ENCODE data around the gene SH3BGRL2.

DNA sequence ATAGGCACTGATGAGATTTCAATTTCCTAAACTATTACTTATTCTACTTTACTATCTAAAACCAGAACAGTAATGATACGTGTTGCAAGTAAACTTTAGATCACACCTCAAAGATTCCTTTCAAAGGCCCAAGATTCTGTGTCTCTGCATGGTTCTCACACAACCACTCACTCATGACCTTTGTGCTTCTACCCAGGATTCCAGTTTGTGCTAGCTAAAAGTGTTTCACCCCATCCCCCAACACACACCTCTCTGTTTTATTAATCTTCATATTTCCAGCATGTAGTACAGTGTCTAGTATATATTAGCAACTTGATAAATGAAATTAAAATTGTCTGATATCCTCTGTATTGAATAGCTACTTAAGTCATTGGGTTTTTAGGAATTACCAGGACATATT is 8.8 kb upstream of the SH3BGRL2 start:
- TF ChIP-seq, protein P1, sequence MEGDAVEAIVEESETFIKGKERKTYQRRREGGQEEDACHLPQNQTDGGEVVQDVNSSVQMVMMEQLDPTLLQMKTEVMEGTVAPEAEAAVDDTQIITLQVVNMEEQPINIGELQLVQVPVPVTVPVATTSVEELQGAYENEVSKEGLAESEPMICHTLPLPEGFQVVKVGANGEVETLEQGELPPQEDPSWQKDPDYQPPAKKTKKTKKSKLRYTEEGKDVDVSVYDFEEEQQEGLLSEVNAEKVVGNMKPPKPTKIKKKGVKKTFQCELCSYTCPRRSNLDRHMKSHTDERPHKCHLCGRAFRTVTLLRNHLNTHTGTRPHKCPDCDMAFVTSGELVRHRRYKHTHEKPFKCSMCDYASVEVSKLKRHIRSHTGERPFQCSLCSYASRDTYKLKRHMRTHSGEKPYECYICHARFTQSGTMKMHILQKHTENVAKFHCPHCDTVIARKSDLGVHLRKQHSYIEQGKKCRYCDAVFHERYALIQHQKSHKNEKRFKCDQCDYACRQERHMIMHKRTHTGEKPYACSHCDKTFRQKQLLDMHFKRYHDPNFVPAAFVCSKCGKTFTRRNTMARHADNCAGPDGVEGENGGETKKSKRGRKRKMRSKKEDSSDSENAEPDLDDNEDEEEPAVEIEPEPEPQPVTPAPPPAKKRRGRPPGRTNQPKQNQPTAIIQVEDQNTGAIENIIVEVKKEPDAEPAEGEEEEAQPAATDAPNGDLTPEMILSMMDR (IDR thresholded peaks at IDR 0.05) = no peak
- TF ChIP-seq POLR2AphosphoS5 (IDR thresholded peaks at IDR 0.05) (no peak), POLR2A (IDR thresholded peaks at IDR 0.05) (no peak), EP300 (IDR thresholded peaks at IDR 0.05) (no peak)

Measured in sigmoid colon (tissue), 4 donors.